ENCODE data around the gene ARHGAP4.

- TF ChIP-seq CTCF (IDR thresholded peaks at IDR 0.05): no peak
- TF ChIP-seq POLR2A (IDR thresholded peaks at IDR 0.05): no peak
These were observed 47.0 kb downstream of the ARHGAP4 start for GRCh38 chrX:153878969-153879653.

All from testis (tissue), 2 donors.